Cardiac fibroblast (primary cell): ENCODE measurements around the gene AFF1.
"Not testable (repeated sequence)": the region's sequence is repeated elsewhere in the genome, so short reads cannot be mapped to it uniquely, and the experiment has no call there.

ENCODE experiments used
- DNase-seq, 2 donors: peaks; one replicate each; pipeline versions ENCODE4 v3.0.0 to v3.0.0-alpha.2; 2010; ENCODE audit warnings: low read depth in 2 of 2
- H3K4me3 ChIP-seq, 2 donors: replicated peaks in 1 of 2; 1 replicate in 1 of 2; 2 replicates in 1 of 2; pipeline ENCODE4 v1.5.1; 2011; ENCODE audit warnings: low read depth in 2 of 2, low read length in 2 of 2, mild to moderate bottlenecking in 2 of 2, moderate library complexity in 1 of 2
- CTCF ChIP-seq: IDR thresholded peaks from one replicate; pipeline ENCODE4 v1.5.1; 2011; ENCODE audit warnings: low read depth, mild to moderate bottlenecking, low read length, inconsistent platforms

Gene AFF1

GRCh38 chr4:87079967-87080366, 145.2 kb downstream of the AFF1 start:
- H3K4me3 ChIP-seq: no peak overlapping the region
- no peak for DNase-seq
- no peak for TF ChIP-seq CTCF

- no peak for TF ChIP-seq CTCF
- no peak for DNase-seq
- H3K4me3 ChIP-seq: no peak overlapping the region
Measured at GRCh38 chr4:87080462-87080861, 145.7 kb downstream of the AFF1 start.

DNA sequence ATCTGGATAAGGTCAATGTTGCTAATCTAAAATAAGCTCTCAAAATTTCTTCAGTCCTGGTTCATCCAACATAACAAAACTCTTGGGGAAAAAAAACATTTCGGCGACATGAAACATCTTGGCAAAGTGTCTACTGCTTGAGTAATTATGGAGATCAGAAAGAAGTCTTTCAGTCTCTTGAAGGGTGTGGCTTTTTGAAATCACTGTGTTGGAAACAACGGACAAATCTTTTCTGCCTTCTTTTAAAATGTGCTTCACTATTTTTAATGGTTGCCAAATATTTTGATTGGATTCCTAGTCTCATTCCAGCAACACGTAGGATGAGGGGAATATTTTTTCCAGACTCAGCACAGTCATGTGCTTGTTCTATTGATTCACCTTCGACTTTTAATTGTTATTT, 147.0 kb downstream of the AFF1 start:
- no peak for TF ChIP-seq CTCF
- peak in 1 of 2 donors; percentile 56 for DNase-seq
- no peak overlapping the region for H3K4me3 ChIP-seq

DNA sequence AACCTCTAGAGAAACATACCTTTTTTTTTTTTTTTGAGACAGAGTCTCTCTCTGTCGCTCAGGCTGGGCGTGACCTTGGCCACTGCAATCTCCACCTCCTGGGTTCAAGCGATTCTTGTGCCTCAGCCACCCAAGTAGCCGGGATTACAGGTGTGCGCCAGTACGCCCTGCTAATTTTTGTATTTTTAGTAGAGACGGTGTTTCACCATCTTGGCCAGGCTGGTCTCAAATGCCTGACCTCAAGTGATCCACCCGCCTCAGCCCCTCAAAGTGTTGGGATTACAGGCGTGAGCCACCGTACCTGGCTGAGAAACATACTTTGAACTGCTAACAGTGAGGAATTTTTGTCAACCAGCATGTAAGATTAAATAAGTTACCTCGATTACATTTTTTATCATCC, 150.9 kb downstream of the AFF1 start:
- not testable (repeated sequence) for H3K4me3 ChIP-seq, DNase-seq

DNA sequence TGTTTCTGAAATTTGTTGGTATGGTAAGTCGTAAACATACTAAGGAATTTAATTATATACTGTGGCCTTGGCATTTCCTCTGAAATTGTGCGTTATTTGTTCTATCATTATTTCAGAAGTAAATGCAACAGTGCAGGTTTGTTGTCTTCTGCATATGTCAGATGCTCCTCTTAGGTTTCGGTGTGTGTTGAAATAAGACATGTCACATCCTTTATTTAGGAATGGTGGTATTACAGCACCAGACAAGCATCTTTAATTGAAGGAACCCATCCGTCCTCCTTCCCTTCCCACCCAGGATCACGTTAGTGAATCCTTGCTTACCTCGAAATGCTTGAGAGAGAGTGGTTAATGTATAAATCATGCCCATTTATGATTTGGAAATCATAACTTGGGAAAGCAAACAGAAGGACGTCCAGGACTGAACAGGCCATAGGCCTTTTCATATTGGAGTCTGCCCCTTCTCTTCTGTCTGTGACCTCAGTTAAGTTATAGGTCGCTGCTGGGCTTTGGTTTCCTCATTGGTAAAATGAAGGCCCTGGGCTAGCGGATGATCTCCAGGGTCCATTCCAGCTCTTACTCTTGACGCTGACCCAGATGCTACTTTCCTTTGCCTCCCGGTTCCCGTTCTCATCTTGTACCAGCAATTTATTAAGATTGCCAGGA, 151.5 kb downstream of the AFF1 start:
- H3K4me3 ChIP-seq: no peak overlapping the region
- DNase-seq: no peak
- TF ChIP-seq CTCF: no peak

DNA sequence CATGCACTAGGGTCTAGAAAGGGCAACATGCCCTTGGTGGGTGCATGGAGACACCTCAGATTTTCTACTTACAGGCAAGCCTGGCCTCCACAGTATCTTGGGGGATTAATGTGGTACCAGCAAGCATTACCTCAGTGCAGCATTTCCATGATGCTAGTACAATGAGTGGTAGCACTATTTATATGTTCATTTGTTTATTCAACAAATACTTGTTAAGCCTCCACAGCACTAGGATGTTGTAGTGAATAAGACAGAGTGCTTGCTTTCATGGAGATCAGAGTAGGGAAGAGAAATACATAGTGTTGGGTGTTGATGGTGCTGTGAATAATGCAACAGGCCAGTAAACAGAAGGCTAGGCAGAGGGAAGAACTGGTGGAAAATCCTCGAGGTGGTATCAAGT, 152.2 kb downstream of the AFF1 start:
- no peak overlapping the region for H3K4me3 ChIP-seq
- DNase-seq: no peak
- no peak for TF ChIP-seq CTCF

GRCh38 chr4:87087420-87087819, 152.6 kb downstream of the AFF1 start:
- no peak for TF ChIP-seq CTCF
- H3K4me3 ChIP-seq: no peak overlapping the region
- peak in 1 of 2 donors; percentile 41 for DNase-seq
